HPDE6-E6E7 (cell line): Measurements from ENCODE around the gene THAP3.
A peak's percentile ranks its signal among the peaks of the same experiment; 100 is the strongest.

Experiments
- DNase-seq: peaks from one replicate; pipeline ENCODE4 v3.0.0; 2011; ENCODE audit warnings: missing footprints; ENCODE audit errors: extremely low spot score

THAP3 gene, protein sequence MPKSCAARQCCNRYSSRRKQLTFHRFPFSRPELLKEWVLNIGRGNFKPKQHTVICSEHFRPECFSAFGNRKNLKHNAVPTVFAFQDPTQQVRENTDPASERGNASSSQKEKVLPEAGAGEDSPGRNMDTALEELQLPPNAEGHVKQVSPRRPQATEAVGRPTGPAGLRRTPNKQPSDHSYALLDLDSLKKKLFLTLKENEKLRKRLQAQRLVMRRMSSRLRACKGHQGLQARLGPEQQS

GRCh38 chr1:6624710-6625583 is at the start of gene THAP3:
THAP3 (plus strand) TSS chr1:6624868; CDS start chr1:6625219, 351 bp downstream.
- DNase-seq: peak; percentile 76

DNA sequence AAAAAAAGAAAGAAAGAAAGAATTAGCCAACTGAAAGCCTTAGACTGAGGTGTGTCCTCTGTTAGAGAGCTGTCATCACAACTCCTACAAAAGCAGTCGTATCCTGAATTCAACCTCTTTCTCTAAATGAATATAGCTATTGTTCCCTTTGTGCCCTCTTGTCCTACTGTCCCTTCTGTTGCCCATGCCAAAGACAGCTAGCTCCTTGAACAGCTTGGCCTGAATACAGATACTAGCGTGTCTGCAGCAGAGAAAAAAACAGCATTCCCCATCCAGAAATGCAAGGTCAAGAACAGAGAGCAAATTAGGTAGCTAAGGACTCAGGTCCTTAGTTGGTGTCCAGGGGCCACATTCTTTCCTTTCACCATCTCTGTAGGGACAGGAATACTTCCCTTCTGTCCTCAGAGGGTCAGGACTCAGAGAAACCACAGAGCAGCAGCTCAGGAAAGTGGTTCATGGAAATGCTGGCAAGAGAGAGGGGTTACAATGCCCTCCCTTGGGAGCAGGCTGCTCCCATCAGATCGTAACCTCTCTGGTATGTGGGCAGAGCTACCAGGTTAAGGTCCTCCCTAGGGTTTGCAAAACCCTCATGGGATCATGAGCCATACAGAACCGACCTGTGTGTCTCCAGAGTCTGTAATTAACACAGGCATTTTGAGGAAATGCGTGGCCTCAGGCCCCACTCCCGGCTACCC is 46.7 kb upstream of the THAP3 start:
- no peak for DNase-seq

- no peak for DNase-seq
These were observed 45.9 kb upstream of the THAP3 start for GRCh38 chr1:6578624-6579373.

- peak; percentile 97 for DNase-seq
These were observed 45.1 kb upstream of the THAP3 start, which contains the start of gene ZBTB48 for GRCh38 chr1:6579374-6580118. ZBTB48 (plus strand) TSS chr1:6579994; CDS start chr1:6580610, 616 bp downstream.

DNA sequence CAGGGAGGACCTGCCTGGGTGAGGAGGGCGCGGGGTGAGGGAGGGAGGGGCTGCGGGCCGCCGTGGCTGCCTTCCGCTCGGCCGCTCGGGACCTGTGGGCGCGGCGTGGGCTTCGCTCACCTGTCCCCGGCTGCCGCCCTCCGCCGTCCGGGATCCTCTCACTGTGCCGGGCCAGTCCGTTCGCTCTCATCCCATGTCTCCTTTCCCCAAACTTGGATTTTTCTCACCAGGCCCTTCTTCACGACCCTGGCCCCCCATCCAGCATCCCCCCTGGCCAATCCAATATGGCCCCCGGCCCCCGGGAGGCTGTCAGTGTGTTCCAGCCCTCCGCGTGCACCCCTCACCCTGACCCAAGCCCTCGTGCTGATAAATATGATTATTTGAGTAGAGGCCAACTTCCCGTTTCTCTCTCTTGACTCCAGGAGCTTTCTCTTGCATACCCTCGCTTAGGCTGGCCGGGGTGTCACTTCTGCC is 44.5 kb upstream of the THAP3 start:
- no peak for DNase-seq

DNA sequence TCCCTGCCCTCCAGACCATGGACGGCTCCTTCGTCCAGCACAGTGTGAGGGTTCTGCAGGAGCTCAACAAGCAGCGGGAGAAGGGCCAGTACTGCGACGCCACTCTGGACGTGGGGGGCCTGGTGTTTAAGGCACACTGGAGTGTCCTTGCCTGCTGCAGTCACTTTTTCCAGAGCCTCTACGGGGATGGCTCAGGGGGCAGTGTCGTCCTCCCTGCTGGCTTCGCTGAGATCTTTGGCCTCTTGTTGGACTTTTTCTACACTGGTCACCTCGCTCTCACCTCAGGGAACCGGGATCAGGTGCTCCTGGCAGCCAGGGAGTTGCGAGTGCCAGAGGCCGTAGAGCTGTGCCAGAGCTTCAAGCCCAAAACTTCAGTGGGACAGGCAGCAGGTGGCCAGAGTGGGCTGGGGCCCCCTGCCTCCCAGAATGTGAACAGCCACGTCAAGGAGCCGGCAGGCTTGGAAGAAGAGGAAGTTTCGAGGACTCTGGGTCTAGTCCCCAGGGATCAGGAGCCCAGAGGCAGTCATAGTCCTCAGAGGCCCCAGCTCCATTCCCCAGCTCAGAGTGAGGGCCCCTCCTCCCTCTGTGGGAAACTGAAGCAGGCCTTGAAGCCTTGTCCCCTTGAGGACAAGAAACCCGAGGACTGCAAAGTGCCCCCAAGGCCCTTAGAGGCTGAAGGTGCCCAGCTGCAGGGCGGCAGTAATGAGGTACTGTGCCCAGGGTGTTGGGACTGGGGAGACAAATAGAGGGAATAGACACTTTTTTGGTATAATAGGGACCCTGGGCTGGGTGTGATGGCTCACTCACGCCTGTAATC is 43.9 kb upstream of the THAP3 start:
- no peak for DNase-seq

DNA sequence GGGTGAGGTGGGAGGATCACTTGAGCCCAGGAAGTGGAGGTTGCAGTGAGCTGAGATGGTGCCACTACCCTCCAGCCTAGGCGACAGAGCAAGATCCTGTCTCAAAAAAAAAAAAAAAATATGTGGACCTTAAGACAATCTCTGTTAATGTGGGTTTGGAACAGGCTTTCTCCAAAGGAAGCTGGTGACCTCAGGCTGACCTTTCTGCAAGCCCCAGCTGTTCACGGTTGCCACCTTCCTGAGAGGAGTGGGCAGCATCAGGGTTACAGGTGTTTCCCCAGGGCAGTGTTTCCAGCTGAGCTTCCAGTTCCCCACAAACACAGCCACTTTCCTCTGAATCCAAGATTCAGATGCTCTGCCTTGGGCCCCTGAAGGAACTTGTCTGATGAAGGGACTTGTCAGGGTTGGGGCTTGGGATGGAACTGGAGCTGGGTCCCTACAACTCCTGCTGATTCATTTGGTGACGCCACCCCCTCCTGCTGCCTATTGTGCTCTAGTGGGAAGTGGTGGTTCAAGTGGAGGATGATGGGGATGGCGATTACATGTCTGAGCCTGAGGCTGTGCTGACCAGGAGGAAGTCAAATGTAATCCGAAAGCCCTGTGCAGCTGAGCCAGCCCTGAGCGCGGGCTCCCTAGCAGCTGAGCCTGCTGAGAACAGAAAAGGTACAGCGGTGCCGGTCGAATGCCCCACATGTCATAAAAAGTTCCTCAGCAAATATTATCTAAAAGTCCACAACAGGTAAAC is 42.9 kb upstream of the THAP3 start:
- peak; percentile 90 for DNase-seq

DNA sequence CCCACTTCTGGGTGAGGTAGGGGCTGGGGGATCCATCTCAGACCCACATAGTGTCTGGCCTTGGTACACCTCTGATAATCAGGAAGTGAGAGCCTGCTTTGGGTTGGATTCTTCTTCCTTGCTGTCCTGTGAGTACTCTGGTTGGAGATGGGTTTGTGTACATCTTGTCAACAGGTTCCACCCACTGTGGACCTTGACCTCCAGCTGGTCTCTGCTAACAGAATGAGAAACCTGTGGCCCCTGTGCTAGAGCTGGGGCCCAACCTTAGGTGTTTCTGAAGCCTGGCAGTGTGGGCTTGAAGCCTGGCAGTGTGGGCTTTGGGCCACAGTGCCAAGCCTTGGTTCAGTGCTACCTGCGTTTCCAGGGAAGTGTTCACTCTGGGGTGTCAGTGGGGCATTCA is 42.3 kb upstream of the THAP3 start:
- DNase-seq: no peak

DNA sequence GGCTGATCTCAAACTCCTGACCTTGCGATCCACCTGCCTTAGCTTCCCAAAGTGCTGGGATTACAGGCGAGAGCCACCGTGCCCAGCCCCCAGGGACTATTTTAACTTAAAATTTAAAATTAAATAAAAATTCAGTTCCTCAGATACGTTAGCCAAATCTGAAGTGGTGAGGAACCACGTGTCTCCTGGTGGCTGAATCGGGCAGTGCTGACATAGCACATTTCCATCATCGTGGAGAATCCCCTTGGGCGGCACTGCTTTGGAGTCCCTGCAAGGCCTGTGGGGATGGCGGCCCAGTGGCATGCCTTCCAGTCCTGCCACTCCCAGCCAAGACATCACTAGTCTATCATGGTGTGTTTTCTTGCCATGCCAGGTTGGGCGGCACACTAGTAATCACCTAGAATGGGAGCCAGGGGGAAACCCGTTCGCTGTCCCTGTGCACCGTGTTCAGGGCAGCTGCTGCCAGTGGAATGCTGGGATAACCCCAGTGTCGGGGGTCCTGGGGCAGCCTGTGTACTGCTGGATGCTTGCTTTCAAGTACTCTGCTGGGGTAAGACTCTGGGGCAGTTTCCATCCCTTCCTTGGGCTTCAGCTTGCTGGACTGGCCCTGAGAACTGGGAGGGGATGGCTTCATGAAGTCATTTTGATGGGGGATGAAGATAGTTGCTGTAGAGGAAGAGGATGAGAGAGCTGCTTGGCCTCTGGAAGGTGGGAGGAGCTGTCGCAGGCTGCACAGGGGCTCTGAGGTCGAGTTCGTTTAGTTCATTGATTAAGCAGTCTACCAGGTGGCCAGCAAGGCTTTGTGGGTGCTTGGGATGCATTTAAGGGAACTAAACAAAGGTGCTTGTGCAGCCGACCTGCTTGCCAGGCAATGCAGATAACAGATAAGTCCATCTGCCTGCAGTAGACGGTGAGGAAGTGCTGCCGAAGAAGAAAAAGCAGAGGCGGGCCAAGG is 40.3 kb upstream of the THAP3 start:
- DNase-seq: no peak

GRCh38 chr1:6585081-6585722 is 39.5 kb upstream of the THAP3 start:
- no peak for DNase-seq

- DNase-seq: no peak
These were observed 38.8 kb upstream of the THAP3 start for GRCh38 chr1:6585841-6586240.

DNA sequence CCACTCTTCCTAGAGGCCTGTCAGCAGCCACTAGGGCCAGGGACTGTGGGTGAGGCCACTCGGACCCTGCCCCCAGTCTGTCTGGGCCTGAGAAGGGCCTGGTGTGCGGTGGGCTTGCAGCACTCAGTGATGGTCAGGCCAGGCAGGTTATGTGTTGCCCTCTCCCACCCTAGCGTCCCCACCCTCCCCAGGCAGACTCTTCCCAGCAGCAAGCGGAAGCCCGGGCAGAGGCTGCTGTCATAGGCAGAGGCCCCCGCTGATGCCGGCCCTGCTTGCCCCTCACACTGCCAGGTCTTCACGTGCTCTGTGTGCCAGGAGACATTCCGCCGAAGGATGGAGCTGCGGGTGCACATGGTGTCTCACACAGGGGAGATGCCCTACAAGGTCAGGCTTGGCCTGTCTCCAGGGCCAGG is 38.3 kb upstream of the THAP3 start:
- DNase-seq: no peak

DNA sequence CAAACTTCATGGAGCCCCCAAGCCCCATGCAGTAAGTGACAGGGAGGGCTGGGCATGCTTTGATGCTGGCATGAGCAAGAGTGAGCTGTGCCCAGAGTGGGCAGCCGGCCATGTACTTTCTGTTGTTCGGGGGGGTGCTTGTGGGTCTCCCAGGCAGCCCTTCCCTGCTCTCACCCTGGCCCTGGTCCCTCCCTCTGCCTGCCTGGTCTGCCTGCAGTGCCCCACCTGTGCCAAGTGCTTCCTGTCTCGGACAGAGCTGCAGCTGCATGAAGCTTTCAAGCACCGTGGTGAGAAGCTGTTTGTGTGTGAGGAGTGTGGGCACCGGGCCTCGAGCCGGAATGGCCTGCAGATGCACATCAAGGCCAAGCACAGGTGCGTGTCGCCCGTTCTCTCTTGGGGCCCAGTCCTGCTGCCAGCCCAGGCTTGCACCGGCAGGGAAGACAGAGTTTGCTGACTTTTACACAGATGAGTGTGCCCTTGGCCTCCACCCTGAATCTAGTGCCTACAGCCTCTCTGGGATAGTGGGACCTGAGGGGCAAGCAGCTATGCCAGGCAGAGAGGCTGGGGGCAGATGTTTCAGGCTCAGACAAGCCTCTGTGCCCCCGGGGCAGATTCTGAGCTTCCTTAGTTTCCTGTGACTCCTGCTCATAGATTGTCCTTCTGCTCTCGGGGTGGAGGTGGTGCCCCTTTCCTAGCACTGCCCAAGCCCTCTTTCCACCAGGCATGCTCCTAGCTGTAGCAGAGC is 37.2 kb upstream of the THAP3 start:
- no peak for DNase-seq

GRCh38 chr1:6588128-6588892 is 36.4 kb upstream of the THAP3 start:
- no peak for DNase-seq

- no peak for DNase-seq
These were observed 35.7 kb upstream of the THAP3 start for GRCh38 chr1:6588893-6589520.

- no peak for DNase-seq
These were observed 34.6 kb upstream of the THAP3 start for GRCh38 chr1:6590046-6590445.
